Panc1 (cell line): ENCODE results near the gene TOMM22. TPM values are rescaled to one million over a fixed set of nuclear protein-coding genes. Genes with fewer than 3 reads are reported as not detected.
A peak's percentile ranks its signal among the peaks of the same experiment; 100 is the strongest.

Source experiments
- ATAC-seq: fragments of 200-7000 bp; cut with Tn5 transposase; 2 replicates; pipeline ENCODE4 v1.9.1; 2020; ENCODE audit warnings: mild to moderate bottlenecking, moderate library complexity
- BruUV-seq: library from RNA; stranded (reverse); fragments of 400-500 nt; replicated peaks from 2 replicates; lab custom pipeline; 2021; lab: Mats Ljungman, UMichigan
- CTCF ChIA-PET: fragments of 300-600 bp; sonication (Branson Sonifier 250); formaldehyde crosslinking; loops from one replicate; lab custom pipeline; 2022; ENCODE audit warnings: antibody characterized with exemption; lab: Charles Lee
- POLR2A ChIA-PET: fragments of 300-600 bp; sonication (Branson Sonifier 250); formaldehyde crosslinking; loops from one replicate; lab custom pipeline; 2022; ENCODE audit warnings: antibody characterized with exemption; lab: Charles Lee
- DNase-seq: peaks from one replicate; pipeline ENCODE4 v3.0.0-alpha.2; 2010; ENCODE audit warnings: low read depth, low spot score
- H3K27ac ChIP-seq: 2 replicates; pipeline ENCODE4 v1.5.1; 2011; ENCODE audit warnings: mild to moderate bottlenecking, low read length, inconsistent platforms
- H3K27me3 ChIP-seq: fragments of 200-500 bp; sonication (Bioruptor generic); 2 replicates; pipeline ENCODE4 v1.6.0; 2014; ENCODE audit warnings: low read length, inconsistent platforms; ENCODE audit not compliant: control insufficient read depth, insufficient read depth
- H3K36me3 ChIP-seq: fragments of 200-500 bp; sonication (Bioruptor generic); 2 replicates; pipeline ENCODE4 v1.5.1; 2014; ENCODE audit warnings: inconsistent platforms, mild to moderate bottlenecking, low read length, moderate library complexity; ENCODE audit not compliant: control insufficient read depth, insufficient read depth
- H3K4me1 ChIP-seq: 2 replicates; pipeline ENCODE4 v1.5.1; 2011; ENCODE audit warnings: inconsistent platforms, mild to moderate bottlenecking, low read length, moderate library complexity; ENCODE audit not compliant: control insufficient read depth, insufficient read depth
- H3K4me3 ChIP-seq, 2 experiments: 2 replicates each; pipeline ENCODE4 v1.5.1; 2011 to 2012; ENCODE audit warnings: low read depth in 2 of 2, low read length in 2 of 2, mild to moderate bottlenecking in 2 of 2, inconsistent platforms in 1 of 2, moderate library complexity in 1 of 2
- H3K9me3 ChIP-seq: fragments of 200-500 bp; sonication (Bioruptor generic); 2 replicates; pipeline ENCODE4 v1.5.1; 2014; ENCODE audit warnings: low read depth, mild to moderate bottlenecking, inconsistent platforms, low read length, moderate library complexity; ENCODE audit not compliant: control insufficient read depth, insufficient read depth
- CTCF ChIP-seq: fragments of 450-650 bp; IDR thresholded peaks from 2 replicates; pipeline ENCODE4 v1.5.1; 2017; ENCODE audit warnings: mild to moderate bottlenecking
- POLR2AphosphoS5 ChIP-seq: IDR thresholded peaks from 2 replicates; pipeline ENCODE4 v1.6.1; 2012; ENCODE audit warnings: mild to moderate bottlenecking, low read depth, low read length, moderate library complexity
- REST ChIP-seq, 2 experiments: IDR thresholded peaks; 2 replicates each; pipeline ENCODE4 v1.6.1; 2011 to 2012; ENCODE audit warnings: low read depth in 2 of 2, control low read depth in 1 of 2, low read length in 1 of 2, mild to moderate bottlenecking in 1 of 2, moderate library complexity in 1 of 2; ENCODE audit not compliant: insufficient read depth in 1 of 2
- SIN3A ChIP-seq: IDR thresholded peaks from 2 replicates; pipeline ENCODE4 v1.6.1; 2012; ENCODE audit warnings: low read depth, mild to moderate bottlenecking, low read length, moderate library complexity, borderline replicate concordance; ENCODE audit not compliant: insufficient read depth
- TCF7L2 ChIP-seq: IDR thresholded peaks from 2 replicates; pipeline ENCODE4 v1.6.1; 2011; ENCODE audit warnings: mild to moderate bottlenecking, low read depth, low read length, inconsistent platforms
- in situ Hi-C: cut with HindIII; loops from 2 replicates; pipeline ENCODE4 v1.10.0; 2016; ENCODE audit warnings: low sequenced_read_pairs, low pct_unique_long_range_greater_than_20kb
- intact Hi-C: fragments of 100-400 bp; cut with micrococcal nuclease; formaldehyde crosslinking; loops from one replicate; pipeline ENCODE4 v1.10.0; 2022; ENCODE audit not compliant: unreplicated experiment
- total RNA-seq: library from RNA; stranded (reverse); gene quantifications from one replicate; pipeline ENCODE4 v1.2.1, GENCODE V29; 2021; ENCODE audit not compliant: unreplicated experiment

The TOMM22 gene
- total RNA-seq, 1 experiment from 2014 or later = 111 TPM

- Histone ChIP-seq H3K4me3 (no peak overlapping the region), H3K4me1 (no peaks in the 10 kb centered on the region), H3K36me3 (peaks cover 7% of the 10 kb centered on the region; the same call in 1 of the 2 replicates), H3K27me3 (no peaks in the 10 kb centered on the region), H3K9me3 (no peaks in the 10 kb centered on the region), H3K27ac (no peak overlapping the region)
- TF ChIP-seq TCF7L2 = no peak
- no peak for TF ChIP-seq SIN3A
- TF ChIP-seq POLR2AphosphoS5 = no peak
- no peak for TF ChIP-seq CTCF
- TF ChIP-seq REST (IDR thresholded peaks at IDR 0.05; ENCODE audit: insufficient read depth in 1 of 2, low read depth in 2 of 2, low read length in 1 of 2) = no peak
- in situ Hi-C loops = no loop called here
- BruUV-seq = no TSS peak
- POLR2A ChIA-PET = no interaction called here
- intact Hi-C loops = no loop called here
- DNase-seq = no peak
- ATAC-seq = no peak
- CTCF ChIA-PET = interaction anchor here (0.6 to 1.3 kb wide), 2 partner anchors 9 to 11 kb away, joined by 3 to 9 read pairs; no protein-coding TSS in a partner anchor
These were observed 42.4 kb downstream of the TOMM22 start for GRCh38 chr22:38724176-38724575.

- TF ChIP-seq SIN3A (no peak), CTCF (peak; percentile 67), POLR2AphosphoS5 (no peak)
- no TSS peak for BruUV-seq
- in situ Hi-C loops = no loop called here
- H3K4me3 ChIP-seq = no peak overlapping the region
- H3K9me3 ChIP-seq = no peaks in the 10 kb centered on the region
- H3K36me3 ChIP-seq = peaks cover 7% of the 10 kb centered on the region; the same call in 1 of the 2 replicates
- intact Hi-C loops = no loop called here
- CTCF ChIA-PET = interaction anchor here (0.6 kb wide), 1 partner anchor 10 kb away, joined by 9 read pairs; no protein-coding TSS in a partner anchor
- H3K4me1 ChIP-seq = no peaks in the 10 kb centered on the region
- DNase-seq (no peak), ATAC-seq (peak; percentile 72)
- H3K27me3 ChIP-seq = no peaks in the 10 kb centered on the region
- POLR2A ChIA-PET = no interaction called here
- H3K27ac ChIP-seq = no peak overlapping the region
These were observed 43.3 kb downstream of the TOMM22 start for GRCh38 chr22:38724926-38725571.
